ENCODE results near the gene LMAN1L.

GRCh38 chr15:74838746-74839525 is 26.3 kb downstream of the LMAN1L start:
- no peak for TF ChIP-seq CTCF (IDR thresholded peaks at IDR 0.05)
- TF ChIP-seq ZFX (IDR thresholded peaks at IDR 0.05; ENCODE audit: borderline replicate concordance): no peak
